WTC11 (cell line): Measurements from ENCODE around the gene HES6. TPM values are rescaled to one million over a fixed set of nuclear protein-coding genes. Genes with fewer than 3 reads are reported as not detected.

Experiments used
- ATAC-seq: fragments of 200-7000 bp; cut with Tn5 transposase; 2 replicates; pipeline ENCODE4 v1.10.0; 2021; ENCODE audit warnings: mild to moderate bottlenecking, moderate library complexity
- CTCF ChIA-PET: fragments of 300-600 bp; sonication (Branson Sonifier 250); formaldehyde crosslinking; loops from one replicate; lab custom pipeline; 2021; ENCODE audit warnings: antibody characterized with exemption; lab: Charles Lee
- POLR2A ChIA-PET: fragments of 350-600 bp; sonication (Branson Sonifier 250); formaldehyde crosslinking; loops from one replicate; lab custom pipeline; 2021; ENCODE audit warnings: antibody characterized with exemption; lab: Charles Lee
- DNase-seq: peaks from one replicate; pipeline ENCODE4 v3.0.0; 2021; ENCODE audit warnings: low spot score
- H3K27ac Mint-ChIP-seq: 2 replicates; pipeline ENCODE4 v1.8.0; 2021; ENCODE audit warnings: mixed read lengths
- H3K27me3 Mint-ChIP-seq: 2 replicates; pipeline ENCODE4 v1.8.0; 2021; ENCODE audit warnings: low read depth, mild to moderate bottlenecking, moderate library complexity, mixed read lengths
- H3K36me3 Mint-ChIP-seq: 2 replicates; pipeline ENCODE4 v1.8.0; 2021; ENCODE audit warnings: mixed read lengths
- H3K4me1 Mint-ChIP-seq: 2 replicates; pipeline ENCODE4 v1.8.0; 2022; ENCODE audit warnings: mixed read lengths
- H3K4me3 Mint-ChIP-seq: 2 replicates; pipeline ENCODE4 v1.8.0; 2021; ENCODE audit warnings: mild to moderate bottlenecking, moderate library complexity, mixed read lengths
- H3K9me3 Mint-ChIP-seq: 2 replicates; pipeline ENCODE4 v1.8.0; 2021; ENCODE audit warnings: mixed read lengths
- CREB1 ChIP-seq: sonication (generic); formaldehyde crosslinking; IDR thresholded peaks from 2 replicates; pipeline ENCODE4 v1.8.0; 2023; ENCODE audit warnings: mild to moderate bottlenecking, missing genetic modification reagents
- CREM ChIP-seq: sonication (generic); formaldehyde crosslinking; IDR thresholded peaks from 2 replicates; pipeline ENCODE4 v1.8.1; 2022; ENCODE audit warnings: mild to moderate bottlenecking, missing genetic modification reagents, moderate library complexity
- ELF4 ChIP-seq: sonication (generic); formaldehyde crosslinking; IDR thresholded peaks from 2 replicates; pipeline ENCODE4 v1.8.1; 2022; ENCODE audit warnings: low read depth, mild to moderate bottlenecking, moderate library complexity, missing genetic modification reagents
- EMX1 ChIP-seq: fragments of 250-450 bp; sonication (Bioruptor Pico); IDR thresholded peaks from 2 replicates; pipeline ENCODE4 v1.8.0; 2021; ENCODE audit warnings: mild to moderate bottlenecking
- ESRRA ChIP-seq: sonication (generic); formaldehyde crosslinking; IDR thresholded peaks from 2 replicates; pipeline ENCODE4 v1.8.1; 2022; ENCODE audit warnings: mild to moderate bottlenecking, missing genetic modification reagents, borderline replicate concordance
- ETV6 ChIP-seq: sonication (generic); formaldehyde crosslinking; IDR thresholded peaks from 2 replicates; pipeline ENCODE4 v1.8.1; 2022; ENCODE audit warnings: mild to moderate bottlenecking, missing genetic modification reagents
- FOXP1 ChIP-seq: sonication (generic); formaldehyde crosslinking; IDR thresholded peaks from 2 replicates; pipeline ENCODE4 v1.8.0; 2022; ENCODE audit warnings: missing genetic modification reagents, mild to moderate bottlenecking, moderate library complexity, borderline replicate concordance
- HMGXB4 ChIP-seq: sonication (generic); formaldehyde crosslinking; IDR thresholded peaks from 2 replicates; pipeline ENCODE4 v1.8.1; 2023; ENCODE audit warnings: mild to moderate bottlenecking, moderate library complexity, missing genetic modification reagents
- NR1H2 ChIP-seq: sonication (generic); formaldehyde crosslinking; IDR thresholded peaks from 2 replicates; pipeline ENCODE4 v1.9.0; 2021; ENCODE audit warnings: mild to moderate bottlenecking, moderate library complexity, missing genetic modification reagents
- PRDM15 ChIP-seq: sonication (generic); formaldehyde crosslinking; IDR thresholded peaks from 2 replicates; pipeline ENCODE4 v1.8.0; 2022; ENCODE audit warnings: missing genetic modification reagents
- SMAD4 ChIP-seq: sonication (generic); formaldehyde crosslinking; IDR thresholded peaks from 2 replicates; pipeline ENCODE4 v1.8.0; 2022; ENCODE audit warnings: mild to moderate bottlenecking, missing genetic modification reagents
- SP1 ChIP-seq: sonication (generic); formaldehyde crosslinking; conservative IDR thresholded peaks from 2 replicates; pipeline ENCODE4 v1.8.1; 2022; ENCODE audit warnings: missing genetic modification reagents
- STAT6 ChIP-seq: sonication (generic); formaldehyde crosslinking; conservative IDR thresholded peaks from 2 replicates; pipeline ENCODE4 v1.8.1; 2023; ENCODE audit warnings: mild to moderate bottlenecking, low read depth, missing genetic modification reagents, moderate library complexity
- TCF7 ChIP-seq: sonication (generic); formaldehyde crosslinking; IDR thresholded peaks from 2 replicates; pipeline ENCODE4 v1.8.0; 2022; ENCODE audit warnings: mild to moderate bottlenecking, low read depth, missing genetic modification reagents, moderate library complexity
- USF2 ChIP-seq: sonication (generic); formaldehyde crosslinking; IDR thresholded peaks from 2 replicates; pipeline ENCODE4 v1.8.1; 2023; ENCODE audit warnings: mild to moderate bottlenecking, missing genetic modification reagents, moderate library complexity
- ZNF396 ChIP-seq: fragments of 250-450 bp; sonication (Bioruptor Pico); IDR thresholded peaks from 2 replicates; pipeline ENCODE4 v1.8.0; 2021; ENCODE audit warnings: mild to moderate bottlenecking, moderate library complexity, borderline replicate concordance
- ZNF423 ChIP-seq: fragments of 250-450 bp; sonication (Bioruptor Pico); IDR thresholded peaks from 2 replicates; pipeline ENCODE4 v2.1.2; 2022; ENCODE audit warnings: mild to moderate bottlenecking, moderate library complexity
- ZNF671 ChIP-seq: fragments of 250-450 bp; sonication (Bioruptor Pico); IDR thresholded peaks from 2 replicates; pipeline ENCODE4 v1.8.0; 2021; ENCODE audit warnings: mild to moderate bottlenecking
- total RNA-seq: library from RNA; stranded (reverse); gene quantifications from 3 replicates; pipeline ENCODE4 v1.2.3, GENCODE V29; 2021
- TF ChIP-seq, protein P1 (sequence below): sonication (generic); formaldehyde crosslinking; IDR thresholded peaks from 2 replicates; pipeline ENCODE4 v1.8.1; 2022; ENCODE audit warnings: mild to moderate bottlenecking, missing genetic modification reagents, moderate library complexity, borderline replicate concordance
- TF ChIP-seq, protein P2 (sequence below): fragments of 250-450 bp; sonication (Bioruptor Pico); conservative IDR thresholded peaks from 2 replicates; pipeline ENCODE4 v1.9.0; 2021; ENCODE audit warnings: mild to moderate bottlenecking

Gene HES6
- total RNA-seq, 1 experiment from 2014 or later, result 52.1 TPM

DNA sequence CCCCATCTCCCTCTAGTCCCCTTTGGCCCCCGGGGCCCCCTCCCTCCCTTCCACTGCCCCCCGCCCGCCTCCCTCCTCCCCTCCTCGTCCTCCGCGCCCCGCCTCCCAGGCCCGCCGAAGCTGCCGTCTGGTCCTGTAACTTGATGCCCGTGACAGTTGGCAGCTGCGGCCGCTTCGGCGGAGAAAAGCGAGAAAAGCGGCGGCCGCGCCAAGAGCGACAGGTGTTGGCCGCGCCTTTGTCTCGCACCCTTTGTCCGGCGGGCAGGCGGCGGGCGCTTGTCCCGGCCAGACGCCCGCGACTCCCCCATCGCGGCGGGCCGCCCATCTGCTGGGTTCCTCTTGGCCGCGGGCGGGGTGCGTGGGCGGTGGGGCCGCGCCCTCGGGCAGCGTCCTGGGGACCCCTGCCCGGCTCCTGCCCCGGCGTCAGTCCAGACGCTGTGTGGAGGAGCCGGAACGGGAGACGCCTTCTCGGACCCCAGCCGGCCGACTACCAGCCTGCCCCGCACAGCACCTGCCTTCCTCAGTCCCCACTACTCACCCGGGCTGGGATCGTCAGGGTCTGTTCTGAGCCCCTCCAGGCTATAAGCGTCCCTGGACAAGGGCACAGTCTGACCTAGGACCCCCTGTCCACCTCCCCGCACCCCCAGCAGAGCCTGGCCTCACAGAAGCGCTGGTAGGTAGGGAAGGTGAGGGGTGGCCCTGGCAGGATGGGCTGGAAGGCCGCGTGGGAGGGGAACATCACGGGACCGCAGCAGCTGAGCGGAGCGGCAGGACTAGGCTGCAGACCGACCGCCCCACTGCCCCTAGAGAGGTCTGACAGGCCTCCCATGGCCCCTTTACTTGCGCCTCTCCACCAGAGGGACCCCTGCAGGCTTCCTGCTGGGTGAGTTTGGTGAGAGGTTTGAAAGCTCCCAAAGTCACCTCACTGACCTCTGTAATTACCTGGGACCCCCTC lies 1.2 kb upstream of the HES6 start:
- ChIA-PET POLR2A (interaction anchor here (1.1 kb wide), 1 partner anchor 10 kb away, joined by 3 read pairs; no protein-coding TSS in a partner anchor), CTCF (interaction anchor here (0.6 to 3.3 kb wide), 2 partner anchors 22 to 378 kb away, joined by 3 to 21 read pairs; no protein-coding TSS in a partner anchor)
- TF ChIP-seq, protein P1, sequence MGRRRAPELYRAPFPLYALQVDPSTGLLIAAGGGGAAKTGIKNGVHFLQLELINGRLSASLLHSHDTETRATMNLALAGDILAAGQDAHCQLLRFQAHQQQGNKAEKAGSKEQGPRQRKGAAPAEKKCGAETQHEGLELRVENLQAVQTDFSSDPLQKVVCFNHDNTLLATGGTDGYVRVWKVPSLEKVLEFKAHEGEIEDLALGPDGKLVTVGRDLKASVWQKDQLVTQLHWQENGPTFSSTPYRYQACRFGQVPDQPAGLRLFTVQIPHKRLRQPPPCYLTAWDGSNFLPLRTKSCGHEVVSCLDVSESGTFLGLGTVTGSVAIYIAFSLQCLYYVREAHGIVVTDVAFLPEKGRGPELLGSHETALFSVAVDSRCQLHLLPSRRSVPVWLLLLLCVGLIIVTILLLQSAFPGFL (CRISPR knock-in tag), result no peak
- TF ChIP-seq ETV6 (CRISPR knock-in tag), result no peak
- 0 out of 2 replicates have a peak, but pooled peaks have one; percentile 20 for TF ChIP-seq CREM (CRISPR knock-in tag)
- no peak for TF ChIP-seq NR1H2 (CRISPR knock-in tag)
- TF ChIP-seq HMGXB4 (CRISPR knock-in tag), result 0 out of 2 replicates have a peak, but pooled peaks have one; percentile 32
- no peak for TF ChIP-seq EMX1
- peak; percentile 15; the same call in 1 of the 2 replicates for TF ChIP-seq USF2 (CRISPR knock-in tag)
- no peak for TF ChIP-seq ZNF396
- TF ChIP-seq FOXP1, result peak; percentile 77; the same call in 1 of the 2 replicates
- TF ChIP-seq SP1 (CRISPR knock-in tag), result 0 out of 2 replicates have a peak, but pooled peaks have one; percentile 36
- no peak for TF ChIP-seq CREB1
- no peak for TF ChIP-seq ZNF423 (CRISPR knock-in tag)
- Mint-ChIP-seq H3K36me3 (peaks cover 10% of the 10 kb centered on the region), H3K4me1 (peaks cover 16% of the 10 kb centered on the region), H3K27me3 (peaks cover 42% of the 10 kb centered on the region), H3K27ac (no peak overlapping the region), H3K4me3 (peak overlapping the region; percentile 87), H3K9me3 (no peaks in the 10 kb centered on the region)
- ATAC-seq (peak; percentile 46), DNase-seq (peak; percentile 89)

GRCh38 chr2:238239543-238239862 lies 335 bp downstream of the HES6 start:
- Mint-ChIP-seq H3K4me3 (no peak overlapping the region), H3K27ac (no peak overlapping the region), H3K9me3 (no peaks in the 10 kb centered on the region), H3K27me3 (peaks cover 56% of the 10 kb centered on the region), H3K36me3 (peaks cover 5% of the 10 kb centered on the region), H3K4me1 (peaks cover 16% of the 10 kb centered on the region)
- peak; percentile 36 for DNase-seq
- POLR2A ChIA-PET, result no interaction called here
- CTCF ChIA-PET, result interaction anchor here (1.0 to 3.3 kb wide), 3 partner anchors 12 to 100 kb away, joined by 3 to 21 read pairs (median 3); no protein-coding TSS in a partner anchor
- ATAC-seq, result no peak
- TF ChIP-seq PRDM15 (no peak), SMAD4 (no peak), ESRRA (CRISPR knock-in tag) (no peak), ELF4 (CRISPR knock-in tag) (no peak), TCF7 (CRISPR knock-in tag) (no peak), STAT6 (CRISPR knock-in tag) (no peak), ZNF671 (CRISPR knock-in tag) (no peak)
- TF ChIP-seq, protein P2, sequence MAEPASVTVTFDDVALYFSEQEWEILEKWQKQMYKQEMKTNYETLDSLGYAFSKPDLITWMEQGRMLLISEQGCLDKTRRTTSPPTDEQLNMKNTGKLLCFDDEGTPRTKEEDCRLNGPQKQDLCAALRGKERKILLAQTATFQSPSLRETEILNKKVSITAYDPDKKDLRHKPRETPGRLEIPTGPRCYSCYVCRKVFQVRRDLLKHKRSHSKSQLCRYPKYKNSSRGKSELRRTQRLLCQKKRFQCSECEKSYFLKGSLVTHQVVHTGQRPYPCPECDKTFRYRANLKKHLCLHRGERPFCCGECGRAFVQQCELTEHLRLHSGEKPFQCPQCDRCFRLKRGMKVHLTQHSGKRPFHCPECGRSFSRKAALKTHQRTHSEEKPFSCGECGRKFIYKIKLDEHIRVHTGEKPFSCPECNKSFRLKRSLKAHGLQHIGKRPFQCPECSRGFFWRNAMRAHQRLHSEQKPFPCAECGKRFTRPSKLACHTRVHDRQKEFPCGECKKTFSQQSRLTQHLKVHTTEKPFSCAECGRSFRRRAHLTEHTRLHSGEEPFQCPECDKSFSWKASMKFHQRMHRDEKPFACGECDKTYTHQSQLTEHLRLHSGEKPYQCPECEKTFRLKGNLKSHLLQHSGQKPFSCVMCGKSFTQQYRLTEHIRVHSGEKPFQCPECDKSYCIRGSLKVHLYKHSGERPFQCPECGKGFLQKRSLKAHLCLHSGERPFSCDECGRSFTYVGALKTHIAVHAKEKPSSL (CRISPR knock-in tag), result no peak
